H1 (cell line): ENCODE measurements around the gene HRH1. TPM values are rescaled to one million over a fixed set of nuclear protein-coding genes. Genes with fewer than 3 reads are reported as not detected.

Source experiments
- CTCF ChIA-PET: fragments of 300-600 bp; sonication (Branson Sonifier 250); formaldehyde crosslinking; loops from one replicate; lab custom pipeline; 2021; ENCODE audit not compliant: partially characterized antibody; lab: Charles Lee
- POLR2A ChIA-PET: fragments of 300-600 bp; sonication (Branson Sonifier 250); formaldehyde crosslinking; loops from one replicate; lab custom pipeline; 2021; ENCODE audit warnings: inconsistent platforms; ENCODE audit not compliant: partially characterized antibody; lab: Charles Lee
- DNase-seq, 2 experiments: peaks; one replicate each; pipeline versions ENCODE4 v3.0.0 to v3.0.0-alpha.2; 2010 to 2022; ENCODE audit warnings: low spot score in 2 of 2, low read depth in 1 of 2, mixed read lengths in 1 of 2
- FAIRE-seq: peaks from 2 replicates; lab custom pipeline; 2011; peaks lifted over from hg19 to GRCh38; lab: Jason Lieb, UNC
- H2AFZ ChIP-seq: 2 replicates; pipeline ENCODE4 v1.8.1; 2012; ENCODE audit warnings: low read length, inconsistent platforms
- H2AK5ac ChIP-seq: 2 replicates; pipeline ENCODE4 v1.6.1; 2013; ENCODE audit warnings: low read depth, low read length
- H2BK120ac ChIP-seq: replicated peaks from 2 replicates; pipeline ENCODE3; 2013; ENCODE audit warnings: low read depth, low read length, inconsistent platforms
- H2BK12ac ChIP-seq: 2 replicates; pipeline ENCODE4 v1.6.1; 2013; ENCODE audit warnings: low read depth, low read length
- H2BK15ac ChIP-seq: 2 replicates; pipeline ENCODE4 v1.6.1; 2013; ENCODE audit warnings: low read length
- H2BK20ac ChIP-seq: 2 replicates; pipeline ENCODE4 v1.6.1; 2013; ENCODE audit warnings: low read length
- H2BK5ac ChIP-seq: 2 replicates; pipeline ENCODE4 v1.6.1; 2013; ENCODE audit warnings: low read depth, low read length
- H3K14ac ChIP-seq: 2 replicates; pipeline ENCODE4 v1.6.1; 2013; ENCODE audit warnings: inconsistent platforms; ENCODE audit not compliant: insufficient read length
- H3K18ac ChIP-seq: 2 replicates; pipeline ENCODE4 v1.6.1; 2013; ENCODE audit warnings: low read length; ENCODE audit errors: extremely low read depth
- H3K23ac ChIP-seq: 2 replicates; pipeline ENCODE4 v1.6.1; 2013; ENCODE audit warnings: inconsistent platforms; ENCODE audit not compliant: insufficient read length
- H3K23me2 ChIP-seq: 2 replicates; pipeline ENCODE4 v1.6.1; 2013; ENCODE audit warnings: low read depth, low read length
- H3K27ac ChIP-seq: 2 replicates; pipeline ENCODE4 v1.6.1; 2011; ENCODE audit warnings: low read depth, low read length, inconsistent platforms
- H3K27me3 ChIP-seq, 4 experiments: replicated peaks in 1 of 4; 1 replicate in 1 of 4; 2 replicates in 3 of 4; pipeline versions ENCODE4 v1.6.1 to v1.8.1; 2011 to 2013; ENCODE audit warnings: low read length in 3 of 4, mild to moderate bottlenecking in 3 of 4, inconsistent platforms in 2 of 4, mixed read lengths in 2 of 4, moderate library complexity in 1 of 4; ENCODE audit not compliant: control insufficient read depth in 3 of 4, insufficient read depth in 3 of 4; ENCODE audit errors: extremely low read depth in 1 of 4
- H3K36me3 ChIP-seq, 4 experiments: 2 replicates each; pipeline versions ENCODE4 v1.6.1 to v1.8.1; 2011 to 2013; ENCODE audit warnings: mild to moderate bottlenecking in 4 of 4, low read length in 3 of 4, moderate library complexity in 2 of 4, control low read depth in 1 of 4, inconsistent platforms in 1 of 4; ENCODE audit not compliant: insufficient read depth in 4 of 4, control insufficient read depth in 2 of 4
- H3K4ac ChIP-seq: replicated peaks from 2 replicates; pipeline ENCODE3; 2013; ENCODE audit warnings: low read length, low read depth, mixed read lengths, inconsistent platforms; ENCODE audit not compliant: insufficient read length
- H3K4me1 ChIP-seq, 4 experiments: replicated peaks in 1 of 4; 1 replicate in 1 of 4; 2 replicates in 3 of 4; pipeline versions ENCODE4 v1.6.1 to v1.8.1; 2011 to 2013; ENCODE audit warnings: low read length in 3 of 4, inconsistent platforms in 2 of 4, mixed read lengths in 1 of 4; ENCODE audit not compliant: insufficient read depth in 4 of 4, control insufficient read depth in 3 of 4
- H3K4me2 ChIP-seq, 2 experiments: 2 replicates each; pipeline versions ENCODE4 v1.6.1 to v1.8.1; 2011 to 2013; ENCODE audit warnings: low read depth in 2 of 2, low read length in 2 of 2, control low read depth in 1 of 2, inconsistent platforms in 1 of 2, mild to moderate bottlenecking in 1 of 2; ENCODE audit not compliant: insufficient read depth in 1 of 2
- H3K4me3 ChIP-seq, 4 experiments: fragments of 200-600, 300-600 bp in 1 of 4; sonication (generic), shearing (Covaris generic), sonication (Bioruptor Twin) in 1 of 4; 2 replicates each; pipeline versions ENCODE4 v1.5.1 to v1.8.1; 2011 to 2016; ENCODE audit warnings: low read length in 4 of 4, low read depth in 3 of 4, control low read depth in 2 of 4, inconsistent platforms in 2 of 4, mild to moderate bottlenecking in 2 of 4, mixed read lengths in 1 of 4, moderate library complexity in 1 of 4; ENCODE audit not compliant: insufficient read depth in 2 of 4; ENCODE audit errors: extremely low read depth in 1 of 4
- H3K56ac ChIP-seq: replicated peaks from 2 replicates; pipeline ENCODE3; 2013; ENCODE audit warnings: low read depth, mild to moderate bottlenecking, mixed read lengths, low read length, inconsistent platforms; ENCODE audit not compliant: insufficient read length
- H3K79me1 ChIP-seq: 2 replicates; pipeline ENCODE4 v1.6.1; 2013; ENCODE audit warnings: low read depth, low read length, control low read depth
- H3K79me2 ChIP-seq, 2 experiments: 2 replicates each; pipeline versions ENCODE4 v1.6.1 to v1.8.1; 2012 to 2013; ENCODE audit warnings: low read length in 2 of 2, mild to moderate bottlenecking in 2 of 2, inconsistent platforms in 1 of 2; ENCODE audit not compliant: insufficient read depth in 2 of 2, control insufficient read depth in 1 of 2
- H3K9ac ChIP-seq, 4 experiments: replicated peaks in 1 of 4; 1 replicate in 1 of 4; 2 replicates in 3 of 4; pipeline versions ENCODE4 v1.6.1 to v1.8.1; 2011 to 2013; ENCODE audit warnings: low read depth in 3 of 4, low read length in 3 of 4, control low read depth in 2 of 4, mild to moderate bottlenecking in 2 of 4, moderate library complexity in 2 of 4, inconsistent platforms in 1 of 4; ENCODE audit errors: extremely low read depth in 1 of 4
- H3K9me3 ChIP-seq, 2 experiments: 2 replicates each; pipeline versions ENCODE4 v1.6.1 to v1.8.1; 2012 to 2013; ENCODE audit warnings: mild to moderate bottlenecking in 2 of 2, moderate library complexity in 2 of 2, control low read depth in 1 of 2, inconsistent platforms in 1 of 2, low read depth in 1 of 2, low read length in 1 of 2, mixed read lengths in 1 of 2; ENCODE audit not compliant: insufficient read depth in 2 of 2
- H4K20me1 ChIP-seq, 2 experiments: replicated peaks in 1 of 2; 2 replicates each; pipeline versions ENCODE3 to v1.8.1; 2011 to 2013; ENCODE audit warnings: inconsistent platforms in 2 of 2, low read length in 2 of 2, mild to moderate bottlenecking in 1 of 2; ENCODE audit not compliant: insufficient read depth in 2 of 2, control insufficient read depth in 1 of 2
- H4K5ac ChIP-seq: 2 replicates; pipeline ENCODE4 v1.6.1; 2013; ENCODE audit warnings: low read length, low read depth, mixed read lengths, inconsistent platforms; ENCODE audit not compliant: insufficient read length
- H4K8ac ChIP-seq: 2 replicates; pipeline ENCODE4 v1.8.0; 2013; ENCODE audit warnings: mild to moderate bottlenecking, moderate library complexity, low read length, inconsistent platforms; ENCODE audit not compliant: insufficient read depth; ENCODE audit errors: extremely low read depth
- H4K91ac ChIP-seq: replicated peaks from 2 replicates; pipeline ENCODE3; 2013; ENCODE audit warnings: low read length, mixed read lengths, inconsistent platforms; ENCODE audit not compliant: insufficient read length
- WGBS, 2 experiments: shearing (Covaris generic) in 1 of 2; methylation state at CpG; one replicate each; pipeline versions ENCODE4 v1.1.6 to v1.1.7; 2013 to 2015; ENCODE audit warnings: low lambda C conversion rate in 2 of 2, mixed read lengths in 2 of 2, inconsistent platforms in 1 of 2, low coverage in 1 of 2, missing lambda C conversion rate in 1 of 2; ENCODE audit not compliant: insufficient replicate concordance in 2 of 2, insufficient coverage in 1 of 2, insufficient read length in 1 of 2; ENCODE audit errors: extremely low coverage in 1 of 2, missing lambda C conversion rate in 1 of 2; 5-methylcytosine and 5-hydroxymethylcytosine counted together
- polyA plus RNA-seq, 7 experiments: library from polyadenylated mRNA; depleted of rRNA in 3 of 7; stranded (reverse) in 5 of 7; unstranded in 2 of 7; fragments of >200 nt in 5 of 7; fragments of 200-250 nt in 2 of 7; gene quantifications; 1 replicate in 5 of 7; 2 replicates in 1 of 7; 4 replicates in 1 of 7; pipeline versions ENCODE4 v1.2.1 to v1.2.3, GENCODE V29; 2011 to 2013; ENCODE audit warnings: missing spikeins in 2 of 7, mixed read lengths in 2 of 7
- total RNA-seq: library from RNA; stranded (reverse); fragmentation: NEBNext Ultra II Directional; extraction: Animal tissue kit (Norgen Biotek cat#: 25700); gene quantifications from 2 replicates; pipeline ENCODE4 v1.2.1, GENCODE V29; 2021

The HRH1 gene
- total and polyA plus RNA-seq, 2 of the 8 experiments (the other 6 are each of a cell fraction or from before 2014, with no cell fraction given) = 0.11 TPM; not detected in 1

- no peak for FAIRE-seq
- 93% methylated on average over 1 of the region's 1 CpG; no CpG with 5 or more reads in 1 of the 2 experiments for WGBS, 2 experiments
- H2BK15ac ChIP-seq = no peak overlapping the region
Observed at GRCh38 chr3:11305509-11305908, 151.2 kb downstream of the HRH1 start.

More at GRCh38 chr3:11305509-11305908, 151.2 kb downstream of the HRH1 start:
- H4K91ac ChIP-seq = no peak overlapping the region
- CTCF ChIA-PET = interaction anchor here (0.8 to 1.2 kb wide), 2 partner anchors 31 to 36 kb away, joined by 3 read pairs; no protein-coding TSS in a partner anchor
- H2BK20ac ChIP-seq = no peak overlapping the region
- no peaks in the 10 kb centered on the region for H3K9me3 ChIP-seq
- H2BK12ac ChIP-seq = no peak overlapping the region
- no peak for DNase-seq
- H3K79me2 ChIP-seq = no peaks in the 10 kb centered on the region
- peaks cover 0 to 1% of the 10 kb centered on the region in 2 experiments for H4K20me1 ChIP-seq
- no peak overlapping the region for H3K4me2 ChIP-seq
- H3K56ac ChIP-seq = no peak overlapping the region
- no peak overlapping the region for H3K27ac ChIP-seq
- POLR2A ChIA-PET = no interaction called here
- no peak overlapping the region for H3K14ac ChIP-seq
- no peaks in the 10 kb centered on the region for H3K79me1 ChIP-seq
- no peak overlapping the region for H3K4ac ChIP-seq
- H4K5ac ChIP-seq = no peak overlapping the region
- H2AFZ ChIP-seq = no peak overlapping the region
- no peak overlapping the region for H4K8ac ChIP-seq
- no peak overlapping the region for H2BK5ac ChIP-seq
- H3K23me2 ChIP-seq = no peaks in the 10 kb centered on the region
- H2BK120ac ChIP-seq = no peak overlapping the region
- peaks cover 0 to 2% (median 0%) of the 10 kb centered on the region in 4 experiments; a peak in 1 of 7 replicates for H3K27me3 ChIP-seq
- H3K36me3 ChIP-seq = peaks cover 0 to 8% (median 6%) of the 10 kb centered on the region in 4 experiments; a peak in 6 of 8 replicates
- no peaks in the 10 kb centered on the region for H3K4me1 ChIP-seq
- H3K4me3 ChIP-seq = no peak overlapping the region
- H3K9ac ChIP-seq = no peak overlapping the region
- no peak overlapping the region for H3K23ac ChIP-seq
- no peak overlapping the region for H3K18ac ChIP-seq
- no peak overlapping the region for H2AK5ac ChIP-seq
